OCI-LY1 (cell line): ENCODE data around the gene SRCIN1.

Experiments
- CTCF ChIP-seq: fragments of 200-600 bp; sonication (generic), shearing (Covaris generic); IDR thresholded peaks from 2 replicates; pipeline ENCODE4 v1.5.1; 2017; ENCODE audit warnings: mild to moderate bottlenecking, antibody characterized with exemption, low read length, moderate library complexity, mixed read lengths
- EZH2 ChIP-seq: fragments of 200-600 bp; sonication (generic), shearing (Covaris generic); IDR thresholded peaks from 2 replicates; pipeline ENCODE4 v1.8.0; 2017; ENCODE audit warnings: borderline replicate concordance, mixed run types, mild to moderate bottlenecking, antibody characterized with exemption, low read length, moderate library complexity, mixed read lengths

GRCh38 chr17:38577244-38577643 lies 28.5 kb downstream of the SRCIN1 start:
- TF ChIP-seq CTCF = no peak
- no peak for TF ChIP-seq EZH2
